Activated CD4-positive, alpha-beta T cell treated with anti-CD3 and anti-CD28 coated beads, Interleukin-2, amount 50 U/mL, for 48 hours (primary cell): Measurements from ENCODE around the gene HGFAC.

Source experiments
- DNase-seq, 2 experiments: peaks; one replicate each; pipeline ENCODE4 v3.0.0-alpha.2; 2020

The HGFAC gene

DNA sequence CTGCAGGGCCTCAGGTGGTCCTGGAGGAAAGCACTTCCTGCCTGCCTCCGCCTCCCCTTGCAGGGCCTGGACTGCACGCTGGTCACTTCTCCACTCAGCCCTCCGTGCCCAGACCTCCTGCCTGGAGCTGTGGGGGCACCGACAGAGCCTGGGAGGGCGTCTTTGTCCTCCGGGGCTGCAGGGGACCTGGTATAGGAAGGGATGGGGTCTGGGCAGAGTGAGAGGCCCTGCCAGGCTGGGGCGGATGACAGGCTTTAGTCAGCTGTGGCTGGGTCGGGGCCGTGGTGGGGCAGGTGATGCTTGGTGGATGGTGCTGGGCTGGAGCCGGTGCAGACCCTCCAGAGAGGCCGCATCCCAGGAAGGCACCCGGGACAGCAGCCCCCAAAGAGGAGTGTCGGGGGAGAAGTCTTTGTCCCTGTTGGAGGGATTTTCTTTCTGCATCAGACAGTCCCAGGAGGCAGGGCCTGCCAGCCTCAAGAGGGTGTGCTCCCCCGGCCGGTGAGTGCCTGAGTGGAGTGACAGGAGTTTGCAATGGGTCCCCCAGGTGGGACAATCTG is 22.7 kb downstream of the HGFAC start:
- DNase-seq = no peak

GRCh38 chr4:3464911-3465697 is 23.3 kb downstream of the HGFAC start:
- DNase-seq = no peak

- DNase-seq = no peak
Measured at GRCh38 chr4:3465698-3466671, 24.2 kb downstream of the HGFAC start.

DNA sequence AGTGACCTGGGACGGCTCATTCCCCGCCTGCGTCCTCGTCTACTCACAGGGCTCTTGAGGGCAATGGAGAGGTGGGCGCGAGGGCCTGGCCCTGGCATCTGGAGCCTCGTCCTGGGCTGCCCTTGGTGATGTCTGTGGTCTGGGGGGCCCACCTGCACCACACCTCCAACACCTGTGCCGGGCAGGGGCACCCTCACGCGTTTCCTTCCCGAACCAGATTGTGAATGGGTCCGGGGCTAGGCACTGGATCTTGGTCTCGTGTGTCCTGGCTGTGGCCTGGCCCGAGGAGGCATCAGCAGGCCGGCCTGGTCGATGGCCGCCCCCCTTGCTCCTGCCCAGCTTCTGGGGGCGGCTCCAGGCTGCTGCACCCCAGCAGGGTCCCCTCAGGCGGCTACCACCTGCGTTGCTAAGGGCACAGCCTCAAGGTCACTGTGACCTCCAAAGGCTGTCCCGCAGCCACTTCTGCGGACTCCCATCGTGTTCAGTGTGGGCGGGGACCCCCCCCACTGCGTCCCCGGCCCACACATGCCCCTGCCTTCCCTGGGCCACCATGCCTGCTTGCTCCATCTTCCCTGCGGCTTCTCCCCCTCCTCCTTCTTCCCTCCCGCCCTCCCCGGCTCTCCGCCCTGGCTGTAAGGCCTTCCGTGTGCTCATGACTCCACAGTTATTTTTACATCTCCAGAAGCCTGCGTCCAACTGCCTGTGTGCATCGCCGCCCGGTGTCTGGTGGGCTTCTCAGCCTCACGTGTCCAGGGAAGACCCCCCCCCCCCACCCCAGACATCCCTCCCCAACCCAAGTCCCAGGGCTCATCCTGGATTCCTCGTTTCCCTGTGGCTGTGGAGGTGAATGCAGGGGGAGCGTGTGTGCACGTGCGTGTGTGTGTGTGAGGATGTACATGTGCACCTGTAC is 25.2 kb downstream of the HGFAC start:
- DNase-seq = no peak

- no peak for DNase-seq
Measured at GRCh38 chr4:3467601-3468031, 25.8 kb downstream of the HGFAC start.

DNA sequence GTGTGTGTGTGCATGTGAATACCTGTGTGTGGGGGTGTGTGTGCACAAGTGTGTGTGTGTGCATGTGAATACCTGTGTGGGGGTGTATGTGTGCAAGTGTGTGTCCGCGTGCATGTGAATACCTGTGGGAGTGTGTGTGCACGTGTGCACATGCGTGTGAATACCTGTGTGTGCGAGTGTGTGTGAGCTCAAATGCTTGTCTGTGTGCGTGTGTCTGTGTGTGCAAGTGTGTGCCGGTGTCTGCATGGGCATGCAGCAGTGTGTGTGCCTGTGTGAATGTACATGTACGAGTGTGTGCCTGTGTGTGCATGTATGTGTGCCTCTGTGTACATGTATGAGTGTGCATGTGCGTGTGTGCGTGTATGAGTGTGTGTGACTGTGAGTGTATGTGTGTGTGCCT is 26.4 kb downstream of the HGFAC start:
- DNase-seq = no peak

- DNase-seq = no peak
Measured at GRCh38 chr4:3468804-3469203, 27.0 kb downstream of the HGFAC start.

DNA sequence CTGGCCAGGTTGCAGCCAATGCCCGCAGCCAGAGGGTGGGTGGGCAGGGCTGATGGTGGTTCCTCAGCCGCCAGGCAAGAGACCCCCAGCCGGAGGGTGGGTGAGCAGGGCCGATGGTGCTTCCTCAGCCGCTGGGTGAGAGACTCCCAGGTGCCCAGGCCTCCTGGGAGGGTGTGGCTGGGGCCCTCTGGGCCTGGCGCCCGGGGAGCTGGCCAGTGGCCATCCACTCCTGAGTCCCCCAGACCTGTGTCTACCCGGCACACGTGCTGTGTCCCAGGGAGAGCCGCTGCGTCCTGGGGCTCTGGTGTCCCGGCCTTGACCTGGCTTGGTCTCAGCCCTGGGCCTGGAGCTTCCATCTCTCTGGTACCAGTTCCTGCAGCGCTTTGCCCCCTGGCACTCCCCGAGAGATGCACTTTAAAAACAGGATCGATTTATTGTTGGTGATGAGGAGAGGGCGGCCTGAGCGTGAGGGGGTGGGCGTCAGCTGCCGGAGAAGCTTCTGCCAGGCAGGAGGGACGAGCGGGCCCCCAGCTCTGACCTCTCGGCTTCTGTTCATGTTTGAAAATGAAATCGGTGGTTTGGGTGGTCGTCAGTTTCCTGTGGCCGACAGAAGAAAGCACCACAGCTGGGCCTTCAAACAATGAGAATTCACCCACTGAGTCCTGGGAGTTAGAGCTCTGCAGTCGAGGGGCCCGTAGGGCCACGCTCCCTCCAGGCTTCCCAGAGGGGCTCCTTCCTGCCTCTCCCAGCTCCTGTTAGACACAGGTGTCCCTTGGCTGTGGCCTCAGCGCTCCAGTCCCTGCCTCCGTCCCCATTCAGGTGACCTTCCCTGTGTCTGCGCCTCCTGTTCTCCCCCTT is 27.8 kb downstream of the HGFAC start:
- no peak for DNase-seq

- no peak for DNase-seq
Measured at GRCh38 chr4:3470244-3471097, 28.7 kb downstream of the HGFAC start.

- DNase-seq = no peak
Measured at GRCh38 chr4:3471098-3471760, 29.5 kb downstream of the HGFAC start.

DNA sequence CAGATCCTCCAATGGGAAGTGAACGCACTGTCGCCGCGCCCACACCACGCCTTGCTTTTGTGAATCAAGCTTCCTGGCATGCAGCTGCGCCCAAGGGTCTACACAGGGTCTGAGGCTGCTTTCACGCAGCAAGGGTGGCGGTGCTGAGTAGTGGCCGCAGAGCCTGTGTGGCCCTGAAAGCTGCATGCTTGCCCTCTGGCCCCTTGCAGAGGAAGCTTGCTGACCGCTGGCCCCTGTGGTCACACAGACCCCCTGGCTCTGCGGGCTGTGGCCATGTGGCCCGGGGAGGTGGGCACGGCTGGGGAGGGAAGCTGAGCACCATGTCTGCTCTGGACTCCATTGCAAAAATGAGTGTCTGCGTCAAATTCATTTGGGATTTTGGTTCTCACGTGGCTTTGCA is 30.1 kb downstream of the HGFAC start:
- no peak for DNase-seq

DNA sequence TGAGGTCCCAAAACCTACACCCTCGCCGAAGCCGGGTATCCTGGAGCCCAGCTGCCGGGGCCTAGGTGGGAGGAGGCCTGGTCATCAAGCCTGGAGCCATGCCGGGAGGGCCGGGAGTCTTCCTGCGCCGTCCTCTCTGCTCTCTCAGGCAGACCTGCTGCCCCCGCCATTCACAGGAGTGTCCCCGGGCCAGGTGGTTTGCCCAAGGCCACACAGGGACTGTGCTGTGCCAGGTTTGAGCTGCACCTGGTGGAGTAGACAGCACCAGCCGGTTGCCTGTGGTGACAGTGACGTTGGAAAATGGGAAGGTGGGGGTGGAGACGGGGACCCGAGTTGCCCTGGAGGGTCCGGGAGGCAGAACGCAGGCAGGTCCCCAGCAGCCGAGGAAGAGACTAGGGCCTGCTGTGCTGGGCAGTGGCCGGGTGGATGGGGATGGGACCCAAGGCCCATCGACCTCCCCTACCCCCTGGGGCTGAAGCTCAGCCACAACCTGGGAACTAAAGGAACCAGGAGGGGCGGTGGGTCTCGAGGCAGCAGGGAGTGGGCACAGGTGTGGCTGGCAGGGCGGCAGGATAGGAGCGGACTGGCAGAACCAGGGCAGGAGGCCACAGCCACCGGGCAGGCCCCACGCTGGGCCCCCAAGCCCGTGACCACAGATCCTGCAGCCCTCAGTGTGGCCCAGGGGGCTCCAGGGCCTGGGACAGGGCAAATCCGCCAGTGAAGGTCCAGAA is 30.8 kb downstream of the HGFAC start:
- no peak for DNase-seq

DNA sequence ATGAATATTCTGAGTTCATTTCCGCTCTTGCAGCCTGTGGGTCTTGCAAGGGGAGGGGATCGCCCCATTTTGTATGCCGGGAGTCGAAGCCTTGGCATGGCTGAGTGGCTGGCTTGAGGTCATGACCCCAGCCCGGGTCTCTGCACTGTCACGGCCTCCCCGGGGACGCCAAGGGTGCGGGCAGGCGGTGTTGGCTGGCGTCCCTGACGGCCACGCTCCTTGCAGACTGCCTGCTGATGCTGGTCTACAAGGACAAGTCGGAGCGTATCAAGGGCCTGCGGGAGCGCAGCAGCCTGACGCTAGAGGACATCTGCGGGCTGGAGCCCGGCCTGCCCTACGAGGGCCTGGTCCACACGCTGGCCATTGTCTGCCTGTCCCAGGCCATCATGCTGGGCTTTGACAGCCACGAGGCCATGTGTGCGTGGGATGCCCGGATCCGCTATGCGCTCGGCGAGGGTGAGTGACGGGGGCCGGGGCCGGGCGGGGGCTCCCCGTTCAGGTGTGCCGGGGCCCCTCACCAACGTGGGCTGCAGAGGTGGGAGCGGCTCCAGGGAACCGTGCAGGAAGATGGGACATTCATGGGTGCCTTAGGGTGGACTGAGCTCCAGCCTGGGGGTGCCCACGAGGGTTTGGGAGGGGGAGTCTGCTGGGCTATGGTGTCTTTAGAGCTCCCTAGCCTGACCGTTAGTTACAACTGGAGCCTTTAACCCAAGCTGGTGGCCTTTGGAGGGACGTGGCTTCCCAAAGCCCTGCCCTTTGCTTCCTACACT is 31.6 kb downstream of the HGFAC start:
- DNase-seq = no peak

GRCh38 chr4:3473996-3474765 is 32.4 kb downstream of the HGFAC start:
- no peak for DNase-seq

- DNase-seq = no peak
Measured at GRCh38 chr4:3475041-3475712, 33.4 kb downstream of the HGFAC start.

DNA sequence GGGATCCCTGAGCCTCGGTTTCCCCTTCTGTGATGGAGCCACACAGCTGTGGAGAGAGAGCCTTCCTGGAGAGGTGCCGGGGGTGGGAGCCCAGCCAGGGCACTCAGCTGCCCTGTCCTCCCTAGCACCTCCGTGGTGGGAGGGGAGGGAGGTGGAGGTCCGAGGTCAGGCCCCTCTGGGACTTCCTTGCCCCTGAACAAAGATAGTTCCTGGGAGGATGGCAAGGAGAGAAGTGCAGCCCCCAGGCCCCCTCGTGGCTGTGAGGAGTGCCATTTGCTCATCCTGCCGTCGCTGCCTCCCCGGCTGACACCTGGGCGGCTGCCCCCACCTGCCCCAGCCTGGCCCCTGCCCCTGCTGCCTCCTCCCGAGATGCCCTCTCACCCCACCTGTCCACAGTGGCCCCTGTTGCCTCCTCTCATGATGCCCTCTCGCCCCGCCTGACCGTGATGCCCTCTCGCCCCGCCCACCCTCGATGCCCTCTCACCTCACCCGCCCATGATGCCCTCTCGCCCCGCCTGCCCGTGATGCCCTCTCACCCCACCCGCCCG is 34.0 kb downstream of the HGFAC start:
- DNase-seq = no peak

DNA sequence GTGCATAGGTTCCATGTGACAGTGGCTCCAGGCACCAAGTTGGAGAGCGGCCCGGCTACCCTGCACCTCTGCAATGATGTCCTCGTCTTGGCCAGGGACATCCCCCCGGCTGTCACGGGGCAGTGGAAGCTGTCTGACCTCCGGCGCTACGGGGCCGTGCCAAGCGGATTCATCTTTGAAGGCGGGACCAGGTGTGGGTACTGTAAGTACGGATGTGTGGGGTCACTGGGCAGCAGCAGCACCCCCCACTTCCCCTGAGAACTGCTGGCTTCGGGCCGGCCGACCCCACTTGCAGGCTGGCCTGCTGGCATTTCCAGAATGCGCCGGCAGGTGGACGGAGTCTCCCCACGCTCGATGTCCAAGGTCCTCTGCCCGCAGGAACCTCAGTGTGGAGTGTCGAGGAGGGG is 34.6 kb downstream of the HGFAC start:
- no peak for DNase-seq
